ENCODE measurements around the gene CCDC116.
"Not testable (repeated sequence)": the region's sequence is repeated elsewhere in the genome, so short reads cannot be mapped to it uniquely, and the experiment has no call there.

CCDC116 gene, protein sequence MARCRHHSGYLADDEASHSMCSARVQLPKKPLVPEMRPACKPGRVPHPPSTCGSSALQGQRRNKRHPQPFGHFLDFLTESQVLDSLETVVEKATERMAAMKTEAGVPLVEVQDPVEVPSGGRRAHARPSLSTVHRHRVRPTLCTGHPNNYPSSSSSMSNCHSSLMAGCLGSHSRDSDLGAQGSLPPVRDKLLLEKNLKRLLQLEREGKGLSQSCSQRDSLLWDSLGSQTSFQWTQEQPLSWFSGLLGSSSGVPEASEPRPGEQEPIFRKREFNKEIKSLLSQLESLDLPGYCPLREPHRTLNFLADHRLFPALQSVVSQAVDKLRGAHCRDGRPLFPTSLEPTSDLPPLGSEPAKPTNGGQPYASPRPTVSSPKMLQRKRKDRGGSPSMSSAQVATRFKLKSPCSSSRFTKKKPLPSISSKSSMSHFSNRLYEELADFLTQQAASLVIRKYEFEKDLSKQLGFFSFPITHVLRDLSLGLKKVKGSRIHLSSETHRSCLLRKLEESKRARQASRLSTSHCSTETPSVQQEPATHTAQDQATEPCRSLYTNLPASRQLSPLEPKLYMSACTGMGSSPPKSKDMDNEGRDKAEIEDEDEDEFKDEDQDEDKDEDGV

DNA sequence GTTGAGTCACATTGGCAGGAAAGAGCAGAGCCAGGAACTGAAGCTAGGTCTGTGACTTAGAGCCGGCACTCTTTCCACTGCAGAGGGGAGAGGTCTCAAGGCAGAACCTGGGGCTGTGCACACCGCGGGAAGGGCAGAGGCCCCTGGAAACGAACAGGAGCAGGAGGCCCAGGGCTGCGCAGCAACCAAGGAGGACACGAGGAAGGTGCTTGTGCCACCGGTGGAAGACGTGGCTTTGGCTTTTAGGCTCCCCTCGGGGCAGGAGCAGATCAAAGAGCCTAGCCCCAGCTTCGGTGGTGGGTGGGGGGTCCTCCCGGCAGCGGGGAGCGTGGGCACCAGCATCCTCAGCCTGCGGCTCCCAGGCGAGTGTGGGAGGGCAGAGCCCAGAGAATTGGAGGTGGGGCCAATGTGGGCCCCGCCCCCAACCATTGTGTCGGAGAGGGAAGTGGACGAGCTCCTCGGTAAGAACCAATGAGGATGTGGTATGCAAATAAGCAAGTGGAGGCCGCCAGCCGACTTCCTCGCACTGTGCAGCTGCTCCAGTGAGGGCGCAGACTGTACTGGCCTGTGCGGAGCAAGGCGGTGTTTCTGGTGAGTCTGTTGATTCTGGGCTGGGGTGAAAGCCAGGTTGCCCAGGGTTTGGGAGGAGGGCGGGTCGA is at the start of gene CCDC116:
Gene CCDC116 (plus strand): TSS at position 524 of the 659 bp plus-strand sequence. CDS start 422 bp downstream, outside the sequence.
- FAIRE-seq = no peak

GRCh38 chr22:21582801-21583740 is 49.5 kb upstream of the CCDC116 start:
- no peak for FAIRE-seq

DNA sequence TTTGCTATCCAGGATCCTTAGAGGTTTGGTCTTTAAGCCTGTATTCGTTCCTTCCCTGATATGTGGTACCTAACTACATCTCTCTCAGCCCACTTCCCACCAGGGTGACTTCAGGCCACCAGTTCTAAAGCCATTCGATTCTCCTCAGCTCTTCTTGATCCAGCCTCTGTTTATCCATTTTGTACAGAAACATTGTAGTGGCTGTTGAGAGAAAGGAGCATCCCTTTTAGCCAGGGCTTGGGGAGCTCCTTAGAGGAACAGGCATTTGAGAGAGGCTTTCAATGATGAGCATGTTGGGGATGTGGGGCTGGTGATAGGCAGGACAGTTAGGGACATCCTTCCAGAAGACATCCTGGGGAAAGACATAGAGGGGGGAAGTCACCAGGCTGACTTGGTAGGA is 47.2 kb upstream of the CCDC116 start:
- no peak for FAIRE-seq

GRCh38 chr22:21587803-21588611 is 44.6 kb upstream of the CCDC116 start:
- FAIRE-seq = no peak

DNA sequence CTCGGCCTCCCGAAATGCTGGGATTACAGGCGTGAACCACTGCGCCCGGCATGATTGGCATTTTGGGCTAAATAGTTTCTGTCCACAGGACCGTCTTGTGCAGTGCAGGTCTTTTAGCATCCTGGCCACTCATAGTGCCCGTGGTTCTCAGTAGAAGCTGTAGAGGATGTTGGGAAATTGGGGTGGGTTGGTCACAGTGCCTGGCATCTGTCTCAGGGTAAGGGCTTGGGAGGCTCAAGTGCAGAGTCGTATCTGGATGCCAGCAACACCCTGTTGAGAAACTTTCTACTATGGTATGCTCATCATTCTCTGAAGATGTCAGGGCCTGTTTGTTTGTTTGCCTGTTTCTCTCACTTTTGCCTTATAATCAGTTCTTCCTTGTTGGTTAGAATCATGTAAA is 43.2 kb upstream of the CCDC116 start:
- no peak for FAIRE-seq

- no peak for FAIRE-seq
Observed at GRCh38 chr22:21590809-21591641, 41.5 kb upstream of the CCDC116 start.

DNA sequence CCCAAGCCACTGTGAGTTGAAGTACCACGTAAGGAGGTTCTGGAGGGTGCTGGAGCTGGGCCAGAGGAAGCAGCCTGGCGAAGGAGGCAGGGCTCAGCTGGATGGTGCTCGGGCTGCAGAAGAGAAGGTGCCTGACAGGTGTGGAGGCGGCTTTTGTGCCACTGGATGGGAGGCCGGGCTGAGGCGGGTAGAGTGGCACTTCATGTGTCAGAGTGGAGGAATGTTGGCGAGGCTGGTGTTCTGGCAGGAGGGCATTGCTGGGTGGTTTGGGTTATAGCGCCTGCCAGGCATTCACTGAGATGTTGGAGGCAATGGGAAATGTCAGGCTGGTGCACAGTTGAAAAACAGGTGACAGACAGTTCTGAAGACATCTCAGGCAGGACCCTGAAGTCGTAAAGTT is 40.9 kb upstream of the CCDC116 start:
- FAIRE-seq = no peak

GRCh38 chr22:21592422-21592821 is 40.1 kb upstream of the CCDC116 start:
- no peak for FAIRE-seq

DNA sequence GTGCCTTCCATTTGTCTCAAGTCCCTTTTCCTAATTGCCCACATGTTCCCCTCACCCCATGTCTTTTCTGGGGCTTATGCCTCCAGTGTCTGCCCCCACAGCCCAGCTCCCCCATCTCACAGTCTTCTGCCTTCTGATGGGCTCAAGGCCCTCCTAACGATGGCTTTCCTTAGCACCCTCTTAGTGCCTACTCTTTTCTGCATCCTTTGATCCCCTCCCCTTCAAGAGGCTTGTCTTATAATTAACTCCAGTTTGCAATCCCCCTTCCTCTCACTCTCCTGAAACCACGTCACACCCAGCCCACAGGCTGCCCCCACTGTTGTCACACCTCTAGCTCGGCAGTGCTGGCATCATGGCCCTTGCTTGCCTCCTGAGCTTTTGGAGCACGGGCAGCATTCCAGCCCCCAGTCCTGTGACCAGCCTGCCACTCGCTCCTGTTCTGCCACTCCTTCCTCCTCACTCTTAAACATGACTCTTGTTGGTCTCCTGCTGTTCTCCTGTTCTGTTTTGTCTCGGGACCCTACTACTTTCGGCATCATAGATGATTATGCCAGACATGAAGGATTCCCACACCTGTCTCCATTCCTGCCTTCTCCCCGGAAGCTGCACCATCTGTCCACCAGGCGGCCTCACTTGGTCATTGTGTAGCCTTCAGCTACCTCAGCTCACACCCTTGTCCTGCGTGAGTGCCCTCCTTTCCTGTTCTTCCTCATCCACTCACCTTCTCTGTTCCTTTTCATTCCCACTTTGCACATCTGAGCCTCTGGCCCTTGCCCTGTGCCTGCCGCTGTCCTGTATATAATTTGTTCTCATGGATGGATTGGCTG is 38.9 kb upstream of the CCDC116 start:
- no peak for FAIRE-seq

GRCh38 chr22:21594865-21595452 is 37.6 kb upstream of the CCDC116 start:
- FAIRE-seq = no peak

- FAIRE-seq = not testable (repeated sequence)
Observed at GRCh38 chr22:21596356-21597135, 36.0 kb upstream of the CCDC116 start.

- no peak for FAIRE-seq
Observed at GRCh38 chr22:21598302-21598701, 34.3 kb upstream of the CCDC116 start.

- no peak for FAIRE-seq
Observed at GRCh38 chr22:21599053-21599893, 33.3 kb upstream of the CCDC116 start.

GRCh38 chr22:21602579-21602978 is 30.0 kb upstream of the CCDC116 start:
- no peak for FAIRE-seq

- FAIRE-seq = no peak
Observed at GRCh38 chr22:21603973-21604372, 28.6 kb upstream of the CCDC116 start.

DNA sequence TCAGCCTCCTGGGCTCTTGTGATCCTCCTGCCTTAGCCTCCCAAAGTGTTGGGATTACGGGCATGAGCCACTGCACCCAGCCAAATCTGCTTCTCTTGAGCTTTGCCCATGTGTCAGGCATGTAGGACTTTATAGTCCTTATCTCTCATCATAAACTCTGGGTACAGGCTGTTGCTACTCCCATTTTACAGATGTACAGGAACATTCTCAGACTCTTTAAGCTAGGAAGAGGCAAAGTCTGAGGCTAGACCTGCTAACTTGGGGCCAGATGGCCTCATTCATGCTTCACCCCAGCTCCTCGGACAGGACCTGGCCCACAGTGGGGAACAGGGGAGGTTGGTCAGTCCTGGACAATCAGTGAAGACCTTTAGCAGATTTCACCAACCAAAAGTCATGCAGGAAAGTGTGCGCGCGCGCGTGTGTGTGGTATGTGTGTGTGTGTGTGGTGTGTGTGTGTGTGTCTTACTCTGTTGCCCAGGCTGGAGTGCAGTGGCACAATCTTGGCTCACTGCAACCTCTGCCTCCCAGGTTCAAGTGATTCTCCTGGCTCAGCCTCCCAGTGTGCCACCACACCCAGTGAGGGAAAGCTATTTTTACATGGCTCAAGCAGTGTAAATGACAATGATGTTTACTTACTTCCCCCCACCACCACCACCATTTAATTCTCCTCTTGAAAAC is 26.5 kb upstream of the CCDC116 start:
- FAIRE-seq = no peak

DNA sequence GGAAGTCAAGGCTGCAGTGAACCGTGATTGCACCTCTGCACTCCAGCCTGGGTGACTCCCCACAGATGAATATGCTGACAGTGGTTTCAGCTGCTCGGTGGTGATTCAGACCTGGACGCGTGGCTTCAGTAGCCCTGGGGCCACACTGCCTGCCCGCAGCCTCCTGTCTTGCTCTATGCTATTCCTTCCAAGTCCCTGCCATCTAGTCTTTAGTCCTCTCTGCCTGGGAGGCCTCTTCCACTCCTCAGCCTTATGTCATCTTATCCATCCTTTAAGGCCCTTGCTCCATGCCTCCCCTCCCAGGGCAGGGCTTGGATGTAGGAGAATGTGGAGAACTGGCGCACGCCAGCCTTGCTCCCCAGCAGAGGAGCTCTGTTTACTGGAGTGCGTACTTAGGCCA is 25.8 kb upstream of the CCDC116 start:
- FAIRE-seq = no peak

Measured in A204.1 (cell line).